Heart left ventricle (tissue), 16 donors: ENCODE measurements around the gene SLC17A8. TPM values are rescaled to one million over a fixed set of nuclear protein-coding genes. Genes with fewer than 3 reads are reported as not detected.

ENCODE experiments used
- ATAC-seq, 4 donors: fragments of 200-7000 bp; cut with Tn5 transposase; one replicate each; pipeline ENCODE4 v1.9.1; 2020 to 2022; ENCODE audit warnings: moderate library complexity in 4 of 4, mild to moderate bottlenecking in 3 of 4, moderate number of reproducible peaks in 1 of 4
- DNase-seq, 5 donors: peaks; one replicate each; pipeline ENCODE4 v3.0.0-alpha.2; 2020
- H3K27ac ChIP-seq, 12 donors: fragments of 200-600 bp; sonication (generic) in 4 of 12; one replicate each; pipeline versions ENCODE4 v1.5.0 to v1.8.0; 2016 to 2022; ENCODE audit warnings: mild to moderate bottlenecking in 2 of 12
- H3K27me3 ChIP-seq, 9 donors: fragments of 200-600 bp; sonication (generic) in 2 of 9; one replicate each; pipeline versions ENCODE4 v1.5.1 to v1.8.0; 2016 to 2022; ENCODE audit warnings: mild to moderate bottlenecking in 3 of 9
- H3K36me3 ChIP-seq, 9 donors: fragments of 200-600 bp; sonication (generic) in 2 of 9; one replicate each; pipeline versions ENCODE4 v1.5.0 to v1.8.0; 2018 to 2022; ENCODE audit warnings: mild to moderate bottlenecking in 2 of 9
- H3K4me1 ChIP-seq, 12 donors: fragments of 200-600 bp; sonication (generic) in 4 of 12; one replicate each; pipeline versions ENCODE4 v1.5.0 to v1.8.0; 2016 to 2022; ENCODE audit warnings: mild to moderate bottlenecking in 3 of 12
- H3K4me3 ChIP-seq, 12 donors: fragments of 200-600 bp; sonication (generic) in 4 of 12; one replicate each; pipeline versions ENCODE4 v1.5.0 to v1.8.0; 2017 to 2022; ENCODE audit warnings: mild to moderate bottlenecking in 9 of 12, moderate library complexity in 4 of 12
- H3K9me3 ChIP-seq, 12 donors: fragments of 200-600 bp; sonication (generic) in 4 of 12; one replicate each; pipeline versions ENCODE4 v1.5.0 to v1.8.0; 2016 to 2022; ENCODE audit warnings: mild to moderate bottlenecking in 1 of 12
- POLR2A ChIP-seq, 2 donors: fragments of 450-650 bp; IDR thresholded peaks; one replicate each; pipeline ENCODE4 v1.6.1; 2017; ENCODE audit warnings: antibody characterized with exemption in 2 of 2, mild to moderate bottlenecking in 2 of 2, moderate library complexity in 2 of 2
- WGBS, 4 donors: extraction: QIAGEN DNeasy Blood & Tissue Kit in 2 of 4; methylation state at CpG; one replicate each; pipeline versions ENCODE4 v1.1.5 to v1.1.7; 2013 to 2018; 5-methylcytosine and 5-hydroxymethylcytosine counted together
- intact Hi-C, 10 donors: fragments of 100-400 bp; cut with DNase I; formaldehyde crosslinking; loops; one replicate each; pipeline versions ENCODE4 v1.11.1 to v1.14.2; 2022
- polyA plus RNA-seq, 2 donors: library from polyadenylated mRNA; stranded (reverse); fragments of 200-250 nt; gene quantifications; one replicate each; pipeline ENCODE4 v1.2.3, GENCODE V29; 2013
- total RNA-seq, 9 donors: library from RNA; depleted of rRNA in 2 of 9; stranded (reverse); fragments of >200 nt in 2 of 9; fragmentation: NEBNext Ultra II Directional in 3 of 9; extraction: Animal tissue kit (Norgen Biotek cat#: 25700) in 3 of 9; gene quantifications; one replicate each; pipeline versions ENCODE4 v1.1.0 to v1.2.4, GENCODE V29; 2016 to 2023
- TF ChIP-seq, protein P1 (sequence below), 12 donors: fragments of 200-600 bp; sonication (generic) in 4 of 12; IDR thresholded peaks; one replicate each; pipeline versions ENCODE4 v1.5.0 to v1.8.0; 2018 to 2022; ENCODE audit warnings: antibody characterized with exemption in 12 of 12, mild to moderate bottlenecking in 5 of 12
- donor health status: ischemic (EF 13 %, LVEDD 7.1; RV severe dilation, severe dysfunction).
- donor health status: healthy with polysubstance abuse.
- donor health status: DM: no; HTN: yes; CAD: no.
- donor health status: DM: no; HTN: no; CAD: no.
- donor health status: ischemic (EF 25% LVEDD 6.9; RV normal size, moderate dysfunction).
- donor health status: ischemic (EF 25% LVEDD 5.7; RV mildly dilated, moderate dysfunction).
- donor health status: healthy.
- donor health status: DM: yes; HTN: yes; CAD: no.
- donor health status: ischemic (EF 35%, LVEDD 5.7; RV mildly dilated, moderate dysfunction).
- donor health status: nonischemic (EF 11% LVEDD 7.7; RV severe dilation, severe dysfunction).
- donor health status: DM: yes; HTN: yes; CAD: no.
- donor health status: PGD.
- donor health status: ischemic (EF 29% LVEDD 5.4; RV normal size, mild dysfunction).
- donor health status: nonischemic (EF 23%, LVEDD 6.1; RV moderate dilation, normal function).

The SLC17A8 gene
- total and polyA plus RNA-seq, 11 donors, result 0.15 TPM; not detected in 10

DNA sequence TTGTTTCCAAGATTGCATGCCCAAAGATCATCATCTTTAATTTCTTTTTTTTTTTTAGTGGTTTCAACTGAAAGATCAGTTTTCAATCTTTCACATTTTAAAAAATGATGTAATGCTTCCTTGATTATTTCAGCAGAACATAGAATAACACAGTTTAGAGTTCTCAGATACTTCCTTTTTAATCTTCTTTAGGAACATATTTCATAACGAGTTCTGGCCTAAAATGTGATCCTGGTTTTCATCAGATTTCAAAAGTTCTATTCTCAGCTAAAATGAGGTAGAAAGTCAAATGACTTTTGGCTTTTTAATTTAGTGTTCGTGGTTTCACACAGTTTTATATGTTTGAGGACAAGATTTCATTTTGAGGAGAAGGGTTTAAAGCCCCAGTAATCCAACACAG lies 76.8 kb downstream of the SLC17A8 start:
- Histone ChIP-seq H3K4me3 (no peak overlapping the region), H3K9me3 (peaks cover 0 to 13% (median 0%) of the 10 kb centered on the region in 12 donors), H3K4me1 (no peaks in the 10 kb centered on the region), H3K36me3 (no peaks in the 10 kb centered on the region), H3K27me3 (no peaks in the 10 kb centered on the region), H3K27ac (peak overlapping the region in 1 of 12 donors; percentile 19)
- 39 to 47% (median 43%) methylated on average over 2 of the region's 2 CpGs for WGBS, 4 donors
- no peak for DNase-seq
- no peak for TF ChIP-seq POLR2A (IDR thresholded peaks at IDR 0.05)
- TF ChIP-seq, protein P1, sequence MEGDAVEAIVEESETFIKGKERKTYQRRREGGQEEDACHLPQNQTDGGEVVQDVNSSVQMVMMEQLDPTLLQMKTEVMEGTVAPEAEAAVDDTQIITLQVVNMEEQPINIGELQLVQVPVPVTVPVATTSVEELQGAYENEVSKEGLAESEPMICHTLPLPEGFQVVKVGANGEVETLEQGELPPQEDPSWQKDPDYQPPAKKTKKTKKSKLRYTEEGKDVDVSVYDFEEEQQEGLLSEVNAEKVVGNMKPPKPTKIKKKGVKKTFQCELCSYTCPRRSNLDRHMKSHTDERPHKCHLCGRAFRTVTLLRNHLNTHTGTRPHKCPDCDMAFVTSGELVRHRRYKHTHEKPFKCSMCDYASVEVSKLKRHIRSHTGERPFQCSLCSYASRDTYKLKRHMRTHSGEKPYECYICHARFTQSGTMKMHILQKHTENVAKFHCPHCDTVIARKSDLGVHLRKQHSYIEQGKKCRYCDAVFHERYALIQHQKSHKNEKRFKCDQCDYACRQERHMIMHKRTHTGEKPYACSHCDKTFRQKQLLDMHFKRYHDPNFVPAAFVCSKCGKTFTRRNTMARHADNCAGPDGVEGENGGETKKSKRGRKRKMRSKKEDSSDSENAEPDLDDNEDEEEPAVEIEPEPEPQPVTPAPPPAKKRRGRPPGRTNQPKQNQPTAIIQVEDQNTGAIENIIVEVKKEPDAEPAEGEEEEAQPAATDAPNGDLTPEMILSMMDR (IDR thresholded peaks at IDR 0.05), result no peak
- intact Hi-C loops, result no loop called here
- no peak for ATAC-seq

DNA sequence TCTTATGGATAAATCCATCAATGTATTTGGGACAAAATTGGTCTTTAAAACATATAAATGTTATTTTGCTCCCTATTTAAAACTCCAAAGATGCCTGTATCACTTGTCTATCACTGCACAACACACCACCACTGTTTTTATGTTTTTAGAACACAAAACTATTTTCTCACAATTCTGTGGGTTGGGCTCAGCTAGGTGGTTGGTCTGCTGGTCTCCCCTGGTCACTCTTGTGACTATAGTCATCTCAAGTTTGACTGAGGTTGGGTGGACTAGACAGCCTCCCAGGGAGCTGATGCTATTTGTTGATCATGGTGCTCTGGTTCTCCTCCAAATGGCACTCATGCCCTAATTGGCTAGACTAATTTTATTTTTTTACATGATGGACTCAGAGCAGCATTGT lies 77.3 kb downstream of the SLC17A8 start:
- Histone ChIP-seq H3K27me3 (no peaks in the 10 kb centered on the region), H3K9me3 (peaks cover 0 to 13% (median 0%) of the 10 kb centered on the region in 12 donors), H3K27ac (peak overlapping the region in 1 of 12 donors; percentile 19), H3K4me3 (no peak overlapping the region), H3K36me3 (no peaks in the 10 kb centered on the region), H3K4me1 (no peaks in the 10 kb centered on the region)
- DNase-seq (no peak), ATAC-seq (no peak)
- intact Hi-C loops, result no loop called here
- TF ChIP-seq POLR2A (IDR thresholded peaks at IDR 0.05), result no peak
- TF ChIP-seq, protein P1 (IDR thresholded peaks at IDR 0.05), result no peak

DNA sequence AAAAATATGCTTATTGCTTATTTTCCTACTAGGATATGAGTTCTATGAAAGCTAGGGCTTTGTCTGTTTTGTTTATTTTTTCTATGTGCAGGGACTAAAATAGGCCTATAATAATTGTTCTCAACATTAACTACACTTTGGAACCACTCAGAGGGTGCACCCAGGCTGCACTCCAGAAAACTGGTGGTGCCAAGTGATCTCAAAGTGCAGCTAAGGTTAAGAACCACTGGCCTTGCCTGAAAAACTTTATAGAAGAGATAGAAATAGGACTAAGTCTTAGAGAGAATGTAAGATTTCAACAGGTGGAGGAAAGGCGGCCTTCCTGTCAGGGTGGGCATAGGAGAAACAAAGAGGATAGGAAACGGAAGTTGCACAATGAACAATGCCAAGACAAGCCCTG lies 79.1 kb downstream of the SLC17A8 start:
- no peak for ATAC-seq
- intact Hi-C loops, result no loop called here
- no peaks in the 10 kb centered on the region for H3K36me3 ChIP-seq
- H3K27me3 ChIP-seq, result no peaks in the 10 kb centered on the region
- WGBS, 4 donors, result 38 to 68% (median 55%) methylated on average over 2 of the region's 2 CpGs
- no peaks in the 10 kb centered on the region for H3K4me1 ChIP-seq
- no peak overlapping the region for H3K4me3 ChIP-seq
- no peak for TF ChIP-seq POLR2A (IDR thresholded peaks at IDR 0.05)
- TF ChIP-seq, protein P1 (IDR thresholded peaks at IDR 0.05), result no peak
- H3K9me3 ChIP-seq, result peaks cover 0 to 13% (median 0%) of the 10 kb centered on the region in 12 donors
- H3K27ac ChIP-seq, result no peak overlapping the region
- DNase-seq, result no peak

DNA sequence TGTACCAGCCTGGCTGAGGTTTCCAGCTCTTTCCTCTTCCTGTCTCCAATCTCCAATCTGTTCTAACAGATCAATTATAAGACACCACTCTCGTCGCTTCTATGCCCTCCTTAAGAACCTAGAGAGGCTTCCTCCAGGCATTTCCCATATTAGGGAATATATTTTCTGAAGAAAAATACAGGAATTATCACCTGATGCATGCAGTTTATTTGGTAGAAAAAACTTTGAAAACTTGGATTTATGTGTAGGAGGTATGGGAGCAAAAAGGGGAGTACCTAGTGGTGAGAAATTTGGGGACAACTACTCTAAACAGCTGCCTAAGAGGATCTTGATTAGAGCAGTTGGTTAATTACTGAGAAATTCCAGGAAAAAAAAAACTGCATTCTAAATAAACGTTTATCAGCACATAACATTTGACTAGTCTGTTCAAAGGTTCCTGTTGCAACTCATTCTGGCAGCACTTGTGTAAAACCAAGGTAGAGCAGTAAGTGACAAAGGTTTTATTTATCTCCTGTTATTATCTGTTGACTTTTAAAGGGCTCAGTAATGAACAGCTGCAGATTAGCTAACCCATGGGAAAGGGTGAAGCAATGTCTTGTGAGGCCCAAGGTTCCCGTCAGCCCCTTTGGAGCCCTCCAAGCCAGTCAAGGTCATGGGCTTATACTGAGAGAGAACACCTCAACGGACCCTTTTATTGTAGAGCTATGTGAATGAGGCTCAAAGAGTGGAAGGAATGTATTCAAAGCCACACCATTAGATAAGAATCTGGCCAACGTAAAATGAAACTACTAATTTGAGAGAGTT lies 80.4 kb downstream of the SLC17A8 start:
- intact Hi-C loops, result no loop called here
- Histone ChIP-seq H3K36me3 (no peaks in the 10 kb centered on the region), H3K4me3 (no peak overlapping the region), H3K4me1 (no peaks in the 10 kb centered on the region), H3K27me3 (no peaks in the 10 kb centered on the region), H3K9me3 (peaks cover 0 to 13% (median 0%) of the 10 kb centered on the region in 12 donors), H3K27ac (no peak overlapping the region)
- ATAC-seq (no peak), DNase-seq (no peak)
- 55 to 67% (median 62%) methylated on average over 6 of the region's 6 CpGs for WGBS, 4 donors
- TF ChIP-seq, protein P1 (IDR thresholded peaks at IDR 0.05), result no peak
- TF ChIP-seq POLR2A (IDR thresholded peaks at IDR 0.05), result no peak
